DOHH2 (cell line): Measurements from ENCODE around the gene AMPD3.

Source experiments
- H3F3A ChIP-seq: fragments of 200-600 bp; sonication (generic), shearing (Covaris generic); 2 replicates; pipeline ENCODE4 v1.6.0; 2016; ENCODE audit warnings: antibody characterized with exemption, mild to moderate bottlenecking; ENCODE audit not compliant: control insufficient read depth, insufficient read depth
- H3K27ac ChIP-seq: fragments of 200-600 bp; sonication (generic); 2 replicates; pipeline ENCODE4 v1.5.1; 2014; ENCODE audit warnings: low read depth, mild to moderate bottlenecking, low read length, moderate library complexity
- H3K27me3 ChIP-seq: fragments of 200-600 bp; sonication (generic); 2 replicates; pipeline ENCODE4 v1.6.1; 2014; ENCODE audit warnings: mild to moderate bottlenecking, low read length, mixed read lengths; ENCODE audit not compliant: control insufficient read depth
- H3K36me3 ChIP-seq: fragments of 200-600 bp; sonication (generic); 2 replicates; pipeline ENCODE4 v1.6.1; 2014; ENCODE audit warnings: mild to moderate bottlenecking, low read length, moderate library complexity, mixed read lengths; ENCODE audit not compliant: control insufficient read depth
- H3K4me1 ChIP-seq: fragments of 200-600 bp; sonication (generic); 2 replicates; pipeline ENCODE4 v1.6.1; 2014; ENCODE audit warnings: mild to moderate bottlenecking, low read length, mixed read lengths; ENCODE audit not compliant: control insufficient read depth
- H3K4me2 ChIP-seq: fragments of 200-600 bp; sonication (generic); 2 replicates; pipeline ENCODE4 v1.6.0; 2014; ENCODE audit warnings: mild to moderate bottlenecking, low read length, moderate library complexity
- H3K4me3 ChIP-seq: fragments of 200-600 bp; sonication (generic); 2 replicates; pipeline ENCODE4 v1.5.1; 2014; ENCODE audit warnings: mild to moderate bottlenecking, low read length, mixed read lengths
- H3K79me2 ChIP-seq: fragments of 200-600 bp; sonication (generic); 2 replicates; pipeline ENCODE4 v1.6.1; 2014; ENCODE audit warnings: mild to moderate bottlenecking, low read length, mixed read lengths; ENCODE audit not compliant: control insufficient read depth
- H3K9me2 ChIP-seq: fragments of 200-600 bp; sonication (generic); replicated peaks from 2 replicates; pipeline ENCODE4 v1.6.1; 2014; ENCODE audit warnings: mild to moderate bottlenecking, low read length, mixed read lengths; ENCODE audit not compliant: control insufficient read depth
- H3K9me3 ChIP-seq: fragments of 200-600 bp; sonication (generic); 2 replicates; pipeline ENCODE4 v1.6.1; 2014; ENCODE audit warnings: antibody characterized with exemption, low read length, mixed read lengths; ENCODE audit not compliant: control insufficient read depth, insufficient read depth
- H4K20me1 ChIP-seq: fragments of 200-600 bp; sonication (generic); 2 replicates; pipeline ENCODE4 v1.6.0; 2014; ENCODE audit warnings: low read depth, mild to moderate bottlenecking, antibody characterized with exemption, low read length, moderate library complexity; ENCODE audit not compliant: control insufficient read depth, insufficient read depth
- CTCF ChIP-seq: fragments of 200-600 bp; sonication (generic); IDR thresholded peaks from one replicate; pipeline ENCODE4 v1.5.1; 2014; ENCODE audit warnings: antibody characterized with exemption, mild to moderate bottlenecking, low read depth, low read length; ENCODE audit not compliant: poor library complexity, severe bottlenecking
- EZH2phosphoT487 ChIP-seq: fragments of 200-600 bp; sonication (generic); IDR thresholded peaks from 2 replicates; pipeline ENCODE4 v1.6.1; 2017; ENCODE audit warnings: borderline replicate concordance, mild to moderate bottlenecking, antibody characterized with exemption, low read length, moderate library complexity, mixed read lengths

The AMPD3 gene

GRCh38 chr11:10426475-10426874 lies 28.6 kb upstream of the AMPD3 start:
- TF ChIP-seq EZH2phosphoT487 (no peak), CTCF (no peak)
- Histone ChIP-seq H3K9me2 (no peaks in the 10 kb centered on the region), H3K9me3 (no peaks in the 10 kb centered on the region; the same call in 1 of the 2 replicates), H3K27me3 (no peaks in the 10 kb centered on the region), H3K4me2 (no peak overlapping the region), H3F3A (no peaks in the 10 kb centered on the region), H4K20me1 (no peaks in the 10 kb centered on the region), H3K36me3 (no peaks in the 10 kb centered on the region), H3K4me3 (no peak overlapping the region), H3K4me1 (no peaks in the 10 kb centered on the region), H3K27ac (no peak overlapping the region), H3K79me2 (no peaks in the 10 kb centered on the region)

GRCh38 chr11:10428453-10428852 lies 26.6 kb upstream of the AMPD3 start:
- H3K9me3 ChIP-seq, result no peaks in the 10 kb centered on the region
- no peaks in the 10 kb centered on the region for H3K79me2 ChIP-seq
- no peaks in the 10 kb centered on the region for H3F3A ChIP-seq
- H3K9me2 ChIP-seq, result no peaks in the 10 kb centered on the region
- H3K4me2 ChIP-seq, result no peak overlapping the region
- H3K36me3 ChIP-seq, result no peaks in the 10 kb centered on the region
- no peaks in the 10 kb centered on the region for H3K27me3 ChIP-seq
- no peak overlapping the region for H3K27ac ChIP-seq
- no peak for TF ChIP-seq CTCF
- TF ChIP-seq EZH2phosphoT487, result no peak
- no peak overlapping the region for H3K4me3 ChIP-seq
- H4K20me1 ChIP-seq, result no peaks in the 10 kb centered on the region
- no peaks in the 10 kb centered on the region for H3K4me1 ChIP-seq

- H3K27me3 ChIP-seq, result no peaks in the 10 kb centered on the region
- H3K9me3 ChIP-seq, result no peaks in the 10 kb centered on the region
- no peak overlapping the region for H3K27ac ChIP-seq
- H3K9me2 ChIP-seq, result no peaks in the 10 kb centered on the region
- no peaks in the 10 kb centered on the region for H3F3A ChIP-seq
- no peaks in the 10 kb centered on the region for H4K20me1 ChIP-seq
- no peak for TF ChIP-seq EZH2phosphoT487
- TF ChIP-seq CTCF, result no peak
- no peaks in the 10 kb centered on the region for H3K36me3 ChIP-seq
- no peaks in the 10 kb centered on the region for H3K79me2 ChIP-seq
- H3K4me1 ChIP-seq, result peaks cover under 1% of the 10 kb centered on the region
- H3K4me3 ChIP-seq, result no peak overlapping the region
- H3K4me2 ChIP-seq, result no peak overlapping the region
These were observed 25.5 kb upstream of the AMPD3 start for GRCh38 chr11:10429526-10429925.

- Histone ChIP-seq H3K4me1 (peaks cover 5% of the 10 kb centered on the region), H3K9me2 (no peaks in the 10 kb centered on the region), H3K27me3 (no peaks in the 10 kb centered on the region), H3K4me3 (no peak overlapping the region), H3K36me3 (no peaks in the 10 kb centered on the region), H3K27ac (no peak overlapping the region), H4K20me1 (no peaks in the 10 kb centered on the region), H3K4me2 (no peak overlapping the region), H3K9me3 (no peaks in the 10 kb centered on the region), H3F3A (no peaks in the 10 kb centered on the region), H3K79me2 (no peaks in the 10 kb centered on the region)
- TF ChIP-seq CTCF (no peak), EZH2phosphoT487 (no peak)
These were observed 22.6 kb upstream of the AMPD3 start for GRCh38 chr11:10432493-10432892.
